Measurements from ENCODE around the gene CCSER2. TPM values are rescaled to one million over a fixed set of nuclear protein-coding genes. Genes with fewer than 3 reads are reported as not detected.

The CCSER2 gene
- total RNA-seq, 4 donors from 2014 or later, result 43.9 to 71.9 (median 51.4) TPM

DNA sequence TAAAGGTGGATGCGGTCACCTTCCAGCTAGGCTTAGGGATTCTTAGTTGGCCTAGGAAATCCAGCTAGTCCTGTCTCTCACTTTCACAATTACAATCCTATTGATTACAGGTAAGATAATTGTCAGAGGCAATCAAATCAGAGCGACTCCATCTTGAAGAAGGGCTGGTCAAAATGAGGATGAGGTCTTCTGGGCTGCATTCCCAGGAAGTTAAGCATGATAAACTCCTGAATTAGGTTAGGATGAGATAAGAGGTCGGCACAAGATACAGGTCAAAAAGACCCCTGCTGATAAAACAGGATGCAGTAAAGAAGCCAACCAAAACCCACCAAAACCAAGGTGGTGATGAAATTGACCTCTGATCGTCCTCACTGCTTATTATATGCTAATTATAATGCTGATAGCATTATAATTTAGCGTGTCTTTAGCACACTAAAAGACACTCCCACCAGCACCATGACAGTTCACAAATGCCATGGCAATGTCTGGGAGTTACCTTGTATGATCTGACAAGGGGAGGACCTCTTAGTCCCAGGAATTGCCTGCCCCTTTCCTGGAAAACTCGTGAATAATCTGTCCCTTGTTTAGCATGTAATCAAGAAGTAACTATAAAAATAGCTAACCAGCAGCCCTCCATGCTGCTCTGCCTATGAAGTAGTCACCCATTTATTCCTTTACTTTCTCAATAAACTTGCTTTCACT lies 237.6 kb downstream of the CCSER2 start:
- Histone ChIP-seq H3K27ac (no peak overlapping the region), H3K4me1 (no peaks in the 10 kb centered on the region), H3K36me3 (no peaks in the 10 kb centered on the region), H3K9me3 (no peaks in the 10 kb centered on the region), H3K4me3 (no peak overlapping the region), H3K27me3 (no peaks in the 10 kb centered on the region)
- 73 to 80% methylated on average over 6 of the region's 6 CpGs for WGBS, 2 donors
- TF ChIP-seq EP300 (IDR thresholded peaks at IDR 0.05) (no peak), POLR2A (IDR thresholded peaks at IDR 0.05) (no peak)
- TF ChIP-seq, protein P1, sequence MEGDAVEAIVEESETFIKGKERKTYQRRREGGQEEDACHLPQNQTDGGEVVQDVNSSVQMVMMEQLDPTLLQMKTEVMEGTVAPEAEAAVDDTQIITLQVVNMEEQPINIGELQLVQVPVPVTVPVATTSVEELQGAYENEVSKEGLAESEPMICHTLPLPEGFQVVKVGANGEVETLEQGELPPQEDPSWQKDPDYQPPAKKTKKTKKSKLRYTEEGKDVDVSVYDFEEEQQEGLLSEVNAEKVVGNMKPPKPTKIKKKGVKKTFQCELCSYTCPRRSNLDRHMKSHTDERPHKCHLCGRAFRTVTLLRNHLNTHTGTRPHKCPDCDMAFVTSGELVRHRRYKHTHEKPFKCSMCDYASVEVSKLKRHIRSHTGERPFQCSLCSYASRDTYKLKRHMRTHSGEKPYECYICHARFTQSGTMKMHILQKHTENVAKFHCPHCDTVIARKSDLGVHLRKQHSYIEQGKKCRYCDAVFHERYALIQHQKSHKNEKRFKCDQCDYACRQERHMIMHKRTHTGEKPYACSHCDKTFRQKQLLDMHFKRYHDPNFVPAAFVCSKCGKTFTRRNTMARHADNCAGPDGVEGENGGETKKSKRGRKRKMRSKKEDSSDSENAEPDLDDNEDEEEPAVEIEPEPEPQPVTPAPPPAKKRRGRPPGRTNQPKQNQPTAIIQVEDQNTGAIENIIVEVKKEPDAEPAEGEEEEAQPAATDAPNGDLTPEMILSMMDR (IDR thresholded peaks at IDR 0.05), result no peak
- DNase-seq (ENCODE audit: low spot score in 2 of 2), result no peak

GRCh38 chr10:84567133-84567532 lies 238.7 kb downstream of the CCSER2 start:
- DNase-seq (ENCODE audit: low spot score in 2 of 2), result no peak
- TF ChIP-seq EP300 (IDR thresholded peaks at IDR 0.05) (no peak), POLR2A (IDR thresholded peaks at IDR 0.05) (no peak)
- TF ChIP-seq, protein P1 (IDR thresholded peaks at IDR 0.05), result no peak
- H3K27ac ChIP-seq, result no peak overlapping the region
- H3K4me1 ChIP-seq, result no peaks in the 10 kb centered on the region
- no peaks in the 10 kb centered on the region for H3K27me3 ChIP-seq
- no peaks in the 10 kb centered on the region for H3K36me3 ChIP-seq
- WGBS, 2 donors, result 52 to 53% methylated on average over 2 of the region's 2 CpGs
- H3K4me3 ChIP-seq, result no peak overlapping the region
- no peaks in the 10 kb centered on the region for H3K9me3 ChIP-seq

Other genes with a start within 250 kb of the CCSER2 start
- 100 to 1,000 TPM in 2 of 4 donors, 10 to 100 TPM in 2; 77.3 to 150 (median 105) TPM for gene GHITM, start 189.1 kb upstream of the CCSER2 start, total RNA-seq
- gene GPR15LG, start 154.8 kb upstream of the CCSER2 start, total RNA-seq, result not detected
- gene CDHR1, start 134.1 kb upstream of the CCSER2 start, total RNA-seq, result 1 to 10 TPM in 1 of 4 donors, under 1 TPM in 2, not detected in 1; 0.30 to 1.0 (median 0.44) TPM
- not detected for gene LRIT2, start 103.0 kb upstream of the CCSER2 start, total RNA-seq
- not detected for gene LRIT1, start 87.0 kb upstream of the CCSER2 start, total RNA-seq
- under 1 TPM in 1 of 4 donors, not detected in 3; 0.42 TPM for gene RGR, start 83.5 kb upstream of the CCSER2 start, total RNA-seq

Measured in tibial nerve (tissue), 4 donors.